Body of pancreas (tissue), 4 donors: ENCODE data around the gene RASL10B. TPM values are rescaled to one million over a fixed set of nuclear protein-coding genes. Genes with fewer than 3 reads are reported as not detected.

Experiments
- ATAC-seq: fragments of 150-250 bp; one replicate; pipeline ENCODE4 v1.9.1; 2016
- DNase-seq, 4 donors: peaks; one replicate each; pipeline ENCODE4 v3.0.0-alpha.2; 2019
- H3K27ac ChIP-seq, 4 donors: fragments of 200-600 bp; sonication (generic); 1 replicate in 3 of 4; 2 replicates in 1 of 4; pipeline versions ENCODE4 v1.5.1 to v1.6.1; 2016 to 2019; ENCODE audit warnings: mild to moderate bottlenecking in 1 of 4, mixed read lengths in 1 of 4, moderate library complexity in 1 of 4
- H3K27me3 ChIP-seq, 2 donors: fragments of 200-600 bp; sonication (generic); one replicate each; pipeline ENCODE4 v1.6.0; 2016; ENCODE audit warnings: mild to moderate bottlenecking in 1 of 2
- H3K36me3 ChIP-seq, 2 donors: fragments of 200-600 bp; sonication (generic); replicated peaks in 1 of 2; 2 replicates each; pipeline ENCODE4 v1.5.1; 2016; ENCODE audit warnings: low read depth in 2 of 2; ENCODE audit not compliant: insufficient read depth in 1 of 2
- H3K4me1 ChIP-seq: fragments of 200-600 bp; sonication (generic); one replicate; pipeline ENCODE4 v1.6.0; 2016
- H3K4me3 ChIP-seq, 2 donors: fragments of 200-600 bp; sonication (generic); 1 replicate in 1 of 2; 2 replicates in 1 of 2; pipeline ENCODE4 v1.5.1; 2016 to 2019
- H3K9me3 ChIP-seq, 3 donors: fragments of 200-600 bp; sonication (generic); 1 replicate in 2 of 3; 2 replicates in 1 of 3; pipeline ENCODE4 v1.5.1; 2016
- POLR2A ChIP-seq, 3 donors: fragments of 450-650 bp; IDR thresholded peaks; one replicate each; pipeline ENCODE4 v1.6.1; 2016; ENCODE audit warnings: antibody characterized with exemption in 3 of 3, mild to moderate bottlenecking in 2 of 3
- WGBS, 2 donors: methylation state at CpG; one replicate each; pipeline ENCODE4 v1.1.5; 2017; 5-methylcytosine and 5-hydroxymethylcytosine counted together
- intact Hi-C: fragments of 100-400 bp; cut with DNase I; formaldehyde crosslinking; loops from one replicate; pipeline ENCODE4 v1.15.1; 2023
- total RNA-seq, 2 donors: library from RNA; depleted of rRNA; stranded (reverse); fragments of >200 nt; gene quantifications; one replicate each; pipeline ENCODE4 v1.1.0, GENCODE V29; 2016
- TF ChIP-seq, protein P1 (sequence below), 7 experiments: fragments of 450-650 bp in 4 of 7; fragments of 200-600 bp in 3 of 7; sonication (generic) in 3 of 7; IDR thresholded peaks; one replicate each; pipeline ENCODE4 v1.5.1; 2016 to 2019; ENCODE audit warnings: antibody characterized with exemption in 7 of 7

RASL10B gene
- total RNA-seq, 2 donors from 2014 or later: 8.8 to 17.8 TPM

DNA sequence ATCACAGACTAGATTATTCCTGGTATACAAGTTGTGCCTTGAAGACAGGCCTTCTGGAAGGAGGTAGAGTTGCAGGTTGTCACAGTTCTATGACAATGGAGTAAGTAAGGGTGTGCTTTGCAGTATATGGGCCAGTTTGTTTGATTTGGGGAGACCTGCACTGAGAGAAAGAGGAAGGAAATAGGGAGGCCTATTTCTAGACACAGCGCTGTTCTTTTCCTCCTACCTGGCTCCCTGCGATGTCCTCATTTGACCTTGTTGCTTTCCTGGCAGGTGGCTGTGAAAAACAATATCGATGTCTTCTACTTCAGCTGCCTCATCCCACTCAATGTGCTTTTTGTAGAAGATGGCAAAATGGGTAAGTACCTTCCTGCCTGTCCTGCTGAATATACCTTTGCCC lies 22.5 kb upstream of the RASL10B start:
- ATAC-seq (peak; percentile 28), DNase-seq (peak in 1 of 4 donors; percentile 35)
- Histone ChIP-seq H3K4me1 (peaks cover 52% of the 10 kb centered on the region), H3K27me3 (no peaks in the 10 kb centered on the region), H3K9me3 (no peaks in the 10 kb centered on the region), H3K27ac (peak overlapping the region in 2 of 4 donors; percentile 24 to 58), H3K4me3 (no peak overlapping the region), H3K36me3 (no peaks in the 10 kb centered on the region)
- intact Hi-C loops: no loop called here
- 7 to 11% methylated on average over 3 of the region's 3 CpGs for WGBS, 2 donors
- no peak for TF ChIP-seq POLR2A (IDR thresholded peaks at IDR 0.05)
- TF ChIP-seq, protein P1, sequence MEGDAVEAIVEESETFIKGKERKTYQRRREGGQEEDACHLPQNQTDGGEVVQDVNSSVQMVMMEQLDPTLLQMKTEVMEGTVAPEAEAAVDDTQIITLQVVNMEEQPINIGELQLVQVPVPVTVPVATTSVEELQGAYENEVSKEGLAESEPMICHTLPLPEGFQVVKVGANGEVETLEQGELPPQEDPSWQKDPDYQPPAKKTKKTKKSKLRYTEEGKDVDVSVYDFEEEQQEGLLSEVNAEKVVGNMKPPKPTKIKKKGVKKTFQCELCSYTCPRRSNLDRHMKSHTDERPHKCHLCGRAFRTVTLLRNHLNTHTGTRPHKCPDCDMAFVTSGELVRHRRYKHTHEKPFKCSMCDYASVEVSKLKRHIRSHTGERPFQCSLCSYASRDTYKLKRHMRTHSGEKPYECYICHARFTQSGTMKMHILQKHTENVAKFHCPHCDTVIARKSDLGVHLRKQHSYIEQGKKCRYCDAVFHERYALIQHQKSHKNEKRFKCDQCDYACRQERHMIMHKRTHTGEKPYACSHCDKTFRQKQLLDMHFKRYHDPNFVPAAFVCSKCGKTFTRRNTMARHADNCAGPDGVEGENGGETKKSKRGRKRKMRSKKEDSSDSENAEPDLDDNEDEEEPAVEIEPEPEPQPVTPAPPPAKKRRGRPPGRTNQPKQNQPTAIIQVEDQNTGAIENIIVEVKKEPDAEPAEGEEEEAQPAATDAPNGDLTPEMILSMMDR (IDR thresholded peaks at IDR 0.05): no peak

DNA sequence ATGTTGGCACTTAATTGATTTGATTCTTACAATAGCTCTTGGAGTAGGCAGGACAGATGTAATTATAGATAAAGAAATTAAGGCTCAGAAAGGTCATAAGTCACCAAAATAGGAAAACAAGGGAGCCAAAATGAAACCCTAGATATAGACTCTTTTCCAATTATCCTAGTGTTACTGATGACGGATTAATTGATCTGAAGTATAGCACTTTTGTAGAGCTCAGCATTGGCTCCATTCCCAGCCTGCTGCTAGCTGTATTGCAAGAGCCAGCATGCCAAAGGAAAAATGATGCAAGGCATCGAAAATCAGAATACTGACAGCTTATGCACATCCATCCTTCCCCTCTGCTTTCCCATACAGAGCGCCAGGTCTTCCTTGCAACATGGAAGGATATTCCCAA lies 21.6 kb upstream of the RASL10B start:
- Histone ChIP-seq H3K36me3 (no peaks in the 10 kb centered on the region), H3K27me3 (no peaks in the 10 kb centered on the region), H3K27ac (peak overlapping the region in 1 of 4 donors; percentile 58), H3K4me3 (no peak overlapping the region), H3K9me3 (no peaks in the 10 kb centered on the region), H3K4me1 (peaks cover 58% of the 10 kb centered on the region)
- intact Hi-C loops: no loop called here
- 62 to 73% methylated on average over 3 of the region's 3 CpGs for WGBS, 2 donors
- TF ChIP-seq, protein P1 (IDR thresholded peaks at IDR 0.05): no peak
- no peak for TF ChIP-seq POLR2A (IDR thresholded peaks at IDR 0.05)
- no peak for ATAC-seq
- DNase-seq: peak in 1 of 4 donors; percentile 15

- H3K4me3 ChIP-seq: no peak overlapping the region
- H3K27ac ChIP-seq: no peak overlapping the region
- H3K27me3 ChIP-seq: no peaks in the 10 kb centered on the region
- DNase-seq (no peak), ATAC-seq (no peak)
- intact Hi-C loops: no loop called here
- peaks cover 58% of the 10 kb centered on the region for H3K4me1 ChIP-seq
- H3K9me3 ChIP-seq: no peaks in the 10 kb centered on the region
- no peaks in the 10 kb centered on the region for H3K36me3 ChIP-seq
- WGBS, 2 donors: 95 to 98% methylated on average over 2 of the region's 2 CpGs
- TF ChIP-seq, protein P1 (IDR thresholded peaks at IDR 0.05): no peak
- TF ChIP-seq POLR2A (IDR thresholded peaks at IDR 0.05): no peak
Measured at GRCh38 chr17:35710950-35711349, 20.5 kb upstream of the RASL10B start.

DNA sequence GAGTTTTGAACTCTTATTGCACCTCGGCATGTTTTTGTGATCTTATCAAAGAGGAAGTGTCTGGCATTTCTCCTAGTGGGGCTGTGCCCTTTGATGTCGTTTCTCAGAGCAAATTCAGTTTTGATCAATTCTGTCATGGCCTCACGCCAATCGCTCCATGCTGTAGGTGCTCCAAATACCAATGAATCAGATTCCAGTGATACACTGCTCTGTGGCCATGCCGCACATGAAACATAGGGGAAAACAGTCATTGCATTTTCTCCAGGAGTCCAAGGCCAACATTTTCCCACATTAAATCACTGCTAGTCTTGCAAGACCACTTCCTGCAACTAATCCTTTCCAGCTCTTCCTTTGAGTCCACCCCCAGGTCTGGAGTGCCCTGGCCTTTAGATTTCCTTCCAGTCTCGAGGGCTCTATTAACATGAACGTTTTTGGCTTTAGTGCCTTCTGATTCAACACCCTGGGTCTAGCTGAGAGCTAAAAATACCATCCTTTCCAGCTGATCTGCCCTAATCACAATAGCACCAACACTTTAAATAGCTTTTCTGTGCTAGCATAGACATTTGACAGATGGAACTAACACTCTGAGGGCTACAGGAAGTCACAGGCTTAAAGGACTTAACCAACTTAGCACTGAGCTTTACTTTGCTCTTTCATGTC lies 18.2 kb upstream of the RASL10B start:
- intact Hi-C loops: no loop called here
- no peak overlapping the region for H3K4me3 ChIP-seq
- DNase-seq: peak; percentile 55 to 72 (median 66)
- no peaks in the 10 kb centered on the region for H3K27me3 ChIP-seq
- 25 to 28% methylated on average over 7 of the region's 7 CpGs for WGBS, 2 donors
- no peaks in the 10 kb centered on the region for H3K36me3 ChIP-seq
- peak overlapping the region; percentile 10 to 72 (median 56) for H3K27ac ChIP-seq
- peaks cover 48% of the 10 kb centered on the region for H3K4me1 ChIP-seq
- H3K9me3 ChIP-seq: no peaks in the 10 kb centered on the region
- TF ChIP-seq, protein P1 (IDR thresholded peaks at IDR 0.05): no peak
- TF ChIP-seq POLR2A (IDR thresholded peaks at IDR 0.05): no peak
- peak; percentile 59 for ATAC-seq

- 65 to 71% methylated on average over 2 of the region's 2 CpGs for WGBS, 2 donors
- no peak overlapping the region for H3K4me3 ChIP-seq
- DNase-seq (no peak), ATAC-seq (no peak)
- H3K9me3 ChIP-seq: no peaks in the 10 kb centered on the region
- no peaks in the 10 kb centered on the region for H3K27me3 ChIP-seq
- TF ChIP-seq, protein P1 (IDR thresholded peaks at IDR 0.05): no peak
- TF ChIP-seq POLR2A (IDR thresholded peaks at IDR 0.05): no peak
- no peak overlapping the region for H3K27ac ChIP-seq
- intact Hi-C loops: no loop called here
- H3K36me3 ChIP-seq: no peaks in the 10 kb centered on the region
- peaks cover 36% of the 10 kb centered on the region for H3K4me1 ChIP-seq
Measured at GRCh38 chr17:35714988-35715387, 16.5 kb upstream of the RASL10B start.
